HL-60 (cell line): Measurements from ENCODE around the gene PKD1.

Experiments used
- GABPA ChIP-seq: IDR thresholded peaks from 2 replicates; pipeline ENCODE4 v1.6.1; 2012; ENCODE audit warnings: low read depth
- TF ChIP-seq, protein P1 (sequence below): IDR thresholded peaks from one replicate; pipeline ENCODE4 v1.5.1; 2011; ENCODE audit warnings: low read length, control low read depth, inconsistent platforms; ENCODE audit not compliant: insufficient read depth
- TF ChIP-seq, protein P2 (sequence below): IDR thresholded peaks from 2 replicates; pipeline ENCODE4 v1.6.1; 2012; ENCODE audit warnings: low read depth; ENCODE audit not compliant: insufficient replicate concordance

- TF ChIP-seq, protein P1, sequence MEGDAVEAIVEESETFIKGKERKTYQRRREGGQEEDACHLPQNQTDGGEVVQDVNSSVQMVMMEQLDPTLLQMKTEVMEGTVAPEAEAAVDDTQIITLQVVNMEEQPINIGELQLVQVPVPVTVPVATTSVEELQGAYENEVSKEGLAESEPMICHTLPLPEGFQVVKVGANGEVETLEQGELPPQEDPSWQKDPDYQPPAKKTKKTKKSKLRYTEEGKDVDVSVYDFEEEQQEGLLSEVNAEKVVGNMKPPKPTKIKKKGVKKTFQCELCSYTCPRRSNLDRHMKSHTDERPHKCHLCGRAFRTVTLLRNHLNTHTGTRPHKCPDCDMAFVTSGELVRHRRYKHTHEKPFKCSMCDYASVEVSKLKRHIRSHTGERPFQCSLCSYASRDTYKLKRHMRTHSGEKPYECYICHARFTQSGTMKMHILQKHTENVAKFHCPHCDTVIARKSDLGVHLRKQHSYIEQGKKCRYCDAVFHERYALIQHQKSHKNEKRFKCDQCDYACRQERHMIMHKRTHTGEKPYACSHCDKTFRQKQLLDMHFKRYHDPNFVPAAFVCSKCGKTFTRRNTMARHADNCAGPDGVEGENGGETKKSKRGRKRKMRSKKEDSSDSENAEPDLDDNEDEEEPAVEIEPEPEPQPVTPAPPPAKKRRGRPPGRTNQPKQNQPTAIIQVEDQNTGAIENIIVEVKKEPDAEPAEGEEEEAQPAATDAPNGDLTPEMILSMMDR: no peak
- TF ChIP-seq GABPA: no peak
- TF ChIP-seq, protein P2, sequence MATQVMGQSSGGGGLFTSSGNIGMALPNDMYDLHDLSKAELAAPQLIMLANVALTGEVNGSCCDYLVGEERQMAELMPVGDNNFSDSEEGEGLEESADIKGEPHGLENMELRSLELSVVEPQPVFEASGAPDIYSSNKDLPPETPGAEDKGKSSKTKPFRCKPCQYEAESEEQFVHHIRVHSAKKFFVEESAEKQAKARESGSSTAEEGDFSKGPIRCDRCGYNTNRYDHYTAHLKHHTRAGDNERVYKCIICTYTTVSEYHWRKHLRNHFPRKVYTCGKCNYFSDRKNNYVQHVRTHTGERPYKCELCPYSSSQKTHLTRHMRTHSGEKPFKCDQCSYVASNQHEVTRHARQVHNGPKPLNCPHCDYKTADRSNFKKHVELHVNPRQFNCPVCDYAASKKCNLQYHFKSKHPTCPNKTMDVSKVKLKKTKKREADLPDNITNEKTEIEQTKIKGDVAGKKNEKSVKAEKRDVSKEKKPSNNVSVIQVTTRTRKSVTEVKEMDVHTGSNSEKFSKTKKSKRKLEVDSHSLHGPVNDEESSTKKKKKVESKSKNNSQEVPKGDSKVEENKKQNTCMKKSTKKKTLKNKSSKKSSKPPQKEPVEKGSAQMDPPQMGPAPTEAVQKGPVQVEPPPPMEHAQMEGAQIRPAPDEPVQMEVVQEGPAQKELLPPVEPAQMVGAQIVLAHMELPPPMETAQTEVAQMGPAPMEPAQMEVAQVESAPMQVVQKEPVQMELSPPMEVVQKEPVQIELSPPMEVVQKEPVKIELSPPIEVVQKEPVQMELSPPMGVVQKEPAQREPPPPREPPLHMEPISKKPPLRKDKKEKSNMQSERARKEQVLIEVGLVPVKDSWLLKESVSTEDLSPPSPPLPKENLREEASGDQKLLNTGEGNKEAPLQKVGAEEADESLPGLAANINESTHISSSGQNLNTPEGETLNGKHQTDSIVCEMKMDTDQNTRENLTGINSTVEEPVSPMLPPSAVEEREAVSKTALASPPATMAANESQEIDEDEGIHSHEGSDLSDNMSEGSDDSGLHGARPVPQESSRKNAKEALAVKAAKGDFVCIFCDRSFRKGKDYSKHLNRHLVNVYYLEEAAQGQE: no peak
Measured at GRCh38 chr16:2142942-2143877, 7.5 kb upstream of the PKD1 start.
